GM18520 (cell line): ENCODE data around the gene RETREG2.

Experiments
- ATAC-seq: cut with Tn5 transposase; IDR thresholded peaks from one replicate; pipeline ENCODE4 v1.9.1; 2021; ENCODE audit not compliant: unreplicated experiment

The RETREG2 gene

DNA sequence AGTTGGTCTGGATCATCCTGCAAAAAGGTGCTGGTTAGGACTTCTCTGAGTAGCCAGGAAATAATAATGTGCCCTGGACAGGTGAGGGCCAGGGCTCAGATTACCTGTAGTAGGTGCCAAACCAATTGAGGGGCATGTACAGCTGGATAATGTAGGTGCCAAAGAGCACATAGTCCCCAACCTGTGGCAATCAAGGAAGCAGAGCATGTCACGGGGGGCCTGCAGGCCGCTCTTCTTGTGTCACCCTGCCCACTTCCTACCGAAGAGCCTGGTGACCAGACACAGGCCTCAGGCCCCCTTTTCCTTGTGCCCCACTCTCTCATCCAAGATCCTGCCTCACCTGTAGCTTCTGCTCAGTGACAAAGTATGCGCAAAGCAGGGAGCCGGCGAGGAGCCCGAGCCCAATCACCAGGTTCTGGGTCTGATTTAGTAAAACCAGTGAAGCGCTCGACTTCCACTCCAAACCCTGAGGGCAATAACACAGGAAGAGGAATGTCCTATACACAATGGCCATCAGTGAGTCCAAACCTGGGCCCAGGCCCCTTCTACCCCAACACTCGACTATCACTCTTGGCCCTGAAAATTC is 35.5 kb downstream of the RETREG2 start:
- ATAC-seq: no peak

DNA sequence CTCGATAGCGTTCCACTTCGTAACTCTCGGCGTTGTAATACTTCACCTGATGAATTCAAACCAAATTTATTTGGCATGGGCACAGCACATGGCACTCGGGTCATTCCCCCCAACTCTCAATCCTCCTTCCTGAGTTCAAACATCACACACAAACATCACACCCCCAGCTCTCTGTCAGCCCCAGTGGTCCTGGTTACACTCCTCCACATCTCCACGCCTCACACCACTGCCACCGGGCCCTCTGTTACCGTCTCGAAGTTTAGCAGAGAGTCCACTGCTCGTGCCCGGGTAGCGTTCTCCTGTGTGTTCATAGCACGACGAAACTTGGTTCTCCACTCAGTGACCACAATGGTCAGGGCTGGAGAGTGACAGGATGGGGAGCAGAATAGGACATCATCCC is 36.1 kb downstream of the RETREG2 start:
- no peak for ATAC-seq

DNA sequence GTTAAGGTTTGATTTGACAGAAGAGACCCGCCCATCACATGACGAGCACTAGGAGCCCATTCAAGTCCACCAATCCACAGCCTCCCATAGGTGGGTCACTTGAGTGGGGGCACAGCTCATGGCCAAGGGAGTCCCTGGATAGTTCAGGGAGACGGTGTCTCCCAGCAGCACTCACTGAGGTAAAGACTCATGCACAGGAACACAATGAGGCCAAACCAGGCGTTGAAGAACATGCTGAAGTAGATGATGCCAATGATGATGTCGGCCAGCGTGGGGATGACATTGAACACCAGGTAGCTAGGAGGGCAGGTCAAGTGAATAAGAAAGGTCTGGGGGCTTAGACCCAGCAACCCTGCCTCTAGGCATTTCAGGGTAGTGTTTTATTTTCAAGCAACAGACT is 36.7 kb downstream of the RETREG2 start:
- no peak for ATAC-seq

DNA sequence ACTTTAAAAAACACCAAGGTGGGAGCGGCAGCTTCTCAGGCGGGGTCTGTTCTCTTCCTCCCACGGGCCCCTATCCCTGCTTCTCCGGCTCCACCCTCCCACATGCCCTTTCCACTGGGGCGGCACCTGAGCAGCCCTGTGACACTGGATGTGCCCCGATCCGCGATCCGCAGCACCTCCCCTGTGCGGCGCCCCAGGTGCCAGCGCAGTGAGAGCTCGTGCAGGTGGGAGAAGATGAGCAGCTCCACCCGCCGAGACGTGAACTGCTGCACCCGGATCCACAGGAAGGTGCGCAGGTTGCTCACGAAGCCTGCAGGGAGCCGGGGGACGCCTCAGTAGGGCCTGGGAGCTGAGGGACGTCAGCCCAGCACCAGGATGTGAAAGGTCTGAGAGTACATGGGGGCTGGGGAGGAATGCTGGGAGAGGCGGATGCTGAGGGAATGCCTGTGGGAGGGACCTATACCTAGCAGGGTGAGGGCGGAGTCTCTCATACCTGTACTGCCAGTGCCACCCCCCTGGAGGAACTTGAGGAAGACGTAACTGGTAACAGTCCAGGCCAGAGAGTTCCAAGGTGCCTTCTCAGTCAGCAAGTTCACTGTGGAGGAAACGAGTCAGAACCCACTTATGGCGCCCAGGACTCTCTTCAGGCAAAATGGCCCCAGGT is 37.9 kb downstream of the RETREG2 start:
- ATAC-seq: no peak

DNA sequence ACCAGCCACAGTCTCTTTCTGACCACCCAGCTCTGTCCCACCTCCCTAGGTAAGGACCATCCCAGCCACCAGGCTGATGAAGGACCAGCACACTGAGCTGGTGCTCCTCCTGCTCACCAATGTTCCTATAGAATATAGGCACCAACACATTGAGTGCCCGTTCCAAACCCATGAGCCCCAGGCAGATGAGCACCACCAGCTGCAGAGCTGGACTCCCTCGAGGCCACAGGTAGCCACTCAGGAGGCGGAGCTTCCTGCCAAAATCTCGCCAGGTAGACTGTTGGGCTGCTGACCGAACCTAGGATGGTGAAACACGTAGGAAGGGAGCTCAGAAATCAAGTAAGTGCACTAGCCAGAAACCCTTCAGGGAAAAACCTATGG is 38.5 kb downstream of the RETREG2 start:
- no peak for ATAC-seq

DNA sequence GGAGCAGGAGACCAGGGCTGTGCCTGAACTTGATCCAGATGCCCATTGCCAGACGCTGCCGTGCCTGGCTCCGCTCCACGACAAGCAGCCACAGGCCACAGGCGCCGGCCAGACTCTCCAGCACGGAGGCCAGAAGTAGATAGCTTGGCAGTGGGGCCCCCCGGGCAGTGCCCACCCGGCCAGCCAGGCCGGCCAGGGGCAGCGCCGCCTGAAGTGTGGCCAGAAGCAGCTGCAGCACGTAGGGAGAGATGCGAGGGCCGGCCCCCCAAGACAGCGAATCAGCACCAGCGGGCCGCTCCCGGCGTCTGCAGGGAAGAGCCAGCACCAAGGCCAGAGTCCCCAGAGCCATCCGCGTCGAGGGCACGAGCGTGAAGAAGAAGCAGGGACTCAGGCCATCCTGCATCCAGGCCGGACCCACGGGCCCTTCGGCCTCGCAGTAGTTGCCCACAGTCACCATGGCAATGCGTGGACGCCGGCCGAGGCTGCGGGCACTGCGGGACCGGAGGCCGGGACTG is 40.2 kb downstream of the RETREG2 start:
- peak; percentile 11 for ATAC-seq

DNA sequence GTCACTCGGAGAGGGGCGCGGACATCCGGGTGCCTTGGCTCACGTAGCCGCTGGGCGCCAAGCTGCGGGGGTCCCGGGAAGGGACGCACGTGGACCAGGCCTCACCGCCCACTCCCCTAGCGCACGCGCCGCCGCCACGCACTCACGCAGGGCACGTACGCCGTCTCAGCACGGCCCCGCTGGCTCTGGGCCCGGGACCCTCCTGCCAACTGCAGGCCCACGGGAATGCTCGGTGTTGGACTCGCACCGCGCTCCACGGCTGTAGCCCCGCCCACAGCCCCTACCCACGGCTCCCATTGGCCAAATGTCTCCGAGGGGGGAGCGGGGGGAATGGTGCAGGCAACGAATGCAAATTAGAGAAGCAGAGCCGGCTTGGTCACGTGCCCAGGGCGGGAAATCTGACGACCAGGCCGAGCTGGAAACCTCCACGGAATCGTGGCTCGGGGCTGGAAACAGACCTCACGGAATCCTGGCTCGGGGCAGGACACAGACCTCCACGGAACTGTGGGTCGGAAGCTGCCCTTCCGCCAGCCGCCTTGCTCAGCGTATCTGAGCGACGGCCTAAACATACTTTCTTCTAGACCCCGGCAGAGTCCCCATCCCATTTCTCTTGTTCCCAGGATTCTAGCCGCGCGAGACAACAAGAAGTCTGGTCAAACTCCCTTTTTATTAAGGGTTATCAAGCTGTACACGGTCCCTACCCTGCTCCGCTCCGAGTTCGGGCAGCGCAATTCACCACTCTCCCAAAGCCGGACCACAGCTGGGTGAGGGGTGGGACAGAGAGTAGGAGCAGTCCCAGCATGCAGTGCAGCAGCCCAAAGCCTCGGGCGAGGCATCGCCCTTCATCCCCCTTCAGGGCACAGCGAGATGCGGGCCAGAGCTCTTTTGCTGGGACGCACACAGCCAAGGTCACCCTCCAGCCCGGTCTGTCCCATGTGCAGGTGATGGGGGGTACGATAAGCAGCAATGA is 40.9 kb downstream of the RETREG2 start, which contains the start of gene ABCB6:
Gene ABCB6, minus strand, starts transcription at position 227 of the 970 bp plus-strand sequence. CDS start 285 bp downstream, outside the sequence.
- ATAC-seq: peak; percentile 57

DNA sequence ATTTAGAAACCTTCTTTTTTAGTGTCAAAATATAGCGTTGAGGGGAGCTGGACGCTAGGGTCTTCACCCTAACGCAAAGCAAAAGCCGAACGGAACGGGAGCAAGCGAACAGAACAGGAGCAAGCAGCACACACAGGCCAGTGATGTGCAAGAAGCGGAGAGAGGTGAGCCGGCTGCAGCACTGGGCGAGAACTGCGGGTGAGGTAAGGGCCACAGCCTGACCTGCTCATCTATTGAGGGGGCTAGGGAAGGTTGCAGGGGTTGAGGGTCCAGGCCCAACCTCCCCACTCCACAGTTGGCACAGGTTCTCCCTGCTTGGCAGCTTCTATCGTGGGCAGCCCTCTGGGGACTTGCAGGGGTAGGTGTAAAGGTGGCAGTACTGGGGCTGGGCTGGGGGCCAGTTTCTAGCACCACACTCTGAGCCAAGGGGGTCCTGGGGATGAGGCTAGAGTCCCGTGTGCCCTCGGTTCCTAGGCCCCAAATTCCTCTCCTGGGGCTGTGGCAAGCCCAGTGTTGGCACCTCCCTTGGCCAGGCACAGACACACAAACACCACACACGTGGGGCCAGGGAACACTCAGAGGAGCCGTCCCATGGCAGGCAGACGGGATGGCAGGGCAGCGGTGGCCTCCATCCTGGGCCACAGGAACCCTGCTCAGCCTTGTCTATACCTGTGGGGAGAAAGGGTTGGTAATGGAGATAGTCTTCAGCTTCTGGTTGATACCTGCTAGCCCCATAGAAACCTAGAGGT is 41.9 kb downstream of the RETREG2 start:
- ATAC-seq: no peak

DNA sequence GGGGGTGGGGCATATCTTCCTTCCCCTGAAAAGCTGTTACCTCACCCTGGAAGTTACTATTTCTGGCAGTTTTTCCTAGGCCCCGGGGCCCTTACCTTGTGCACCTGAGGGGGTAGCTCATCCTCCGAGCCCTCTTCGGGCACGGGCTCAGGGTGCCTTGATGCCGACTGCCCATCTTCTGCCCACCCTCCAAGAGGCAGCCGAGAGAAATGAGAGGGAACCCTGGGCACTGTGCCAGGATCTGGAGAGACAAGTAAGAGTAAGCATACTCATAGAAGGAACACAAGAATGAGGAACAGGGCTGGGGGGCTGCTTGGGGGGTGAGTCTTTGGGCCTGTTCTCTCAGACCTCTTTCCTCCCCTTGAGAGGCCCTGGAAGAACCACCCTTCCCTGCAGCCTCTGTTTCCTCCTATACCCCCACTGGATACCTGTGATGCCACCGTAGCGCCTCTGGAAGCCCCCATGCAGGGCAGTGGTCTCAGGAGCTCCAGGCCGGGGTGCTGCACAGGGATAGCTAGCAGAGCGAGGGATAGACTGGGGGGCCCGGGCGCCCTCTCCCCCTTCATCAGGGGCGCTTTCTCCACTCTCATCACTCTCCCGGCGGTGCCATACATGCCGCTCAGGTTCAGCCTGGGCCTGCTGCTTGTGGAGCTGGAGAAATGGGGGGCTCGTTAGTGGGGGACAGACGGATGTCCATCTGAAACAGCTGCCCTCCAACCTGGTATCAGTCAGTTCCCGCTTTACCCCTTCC is 42.8 kb downstream of the RETREG2 start:
- no peak for ATAC-seq

DNA sequence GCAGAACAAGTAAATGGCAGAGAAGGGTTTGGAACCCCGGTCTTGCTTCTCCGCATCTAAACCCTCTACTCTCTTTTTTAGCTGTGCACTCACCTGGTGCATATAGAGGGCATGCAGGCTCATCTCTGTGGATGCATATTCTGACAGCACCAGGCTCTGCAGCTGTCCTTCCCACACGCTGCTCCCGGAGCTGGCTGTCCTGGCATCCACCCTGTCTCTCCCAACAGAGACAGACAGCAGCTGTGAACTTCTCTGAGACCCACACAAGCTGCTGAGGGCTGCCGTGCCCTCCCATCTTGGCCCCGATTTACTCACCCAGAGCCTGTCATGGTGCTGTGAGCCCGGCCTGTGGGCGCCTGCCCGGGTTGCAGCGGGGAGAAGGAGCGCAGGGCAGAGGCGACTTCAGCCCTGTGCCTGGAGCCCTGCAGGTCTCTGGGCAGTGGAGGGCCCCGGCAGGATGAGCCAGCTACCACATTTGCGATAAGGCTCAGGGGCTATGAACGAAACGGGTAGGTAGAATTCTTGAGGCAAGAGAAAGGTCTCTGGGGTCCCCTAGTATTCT is 44.0 kb downstream of the RETREG2 start:
- no peak for ATAC-seq

DNA sequence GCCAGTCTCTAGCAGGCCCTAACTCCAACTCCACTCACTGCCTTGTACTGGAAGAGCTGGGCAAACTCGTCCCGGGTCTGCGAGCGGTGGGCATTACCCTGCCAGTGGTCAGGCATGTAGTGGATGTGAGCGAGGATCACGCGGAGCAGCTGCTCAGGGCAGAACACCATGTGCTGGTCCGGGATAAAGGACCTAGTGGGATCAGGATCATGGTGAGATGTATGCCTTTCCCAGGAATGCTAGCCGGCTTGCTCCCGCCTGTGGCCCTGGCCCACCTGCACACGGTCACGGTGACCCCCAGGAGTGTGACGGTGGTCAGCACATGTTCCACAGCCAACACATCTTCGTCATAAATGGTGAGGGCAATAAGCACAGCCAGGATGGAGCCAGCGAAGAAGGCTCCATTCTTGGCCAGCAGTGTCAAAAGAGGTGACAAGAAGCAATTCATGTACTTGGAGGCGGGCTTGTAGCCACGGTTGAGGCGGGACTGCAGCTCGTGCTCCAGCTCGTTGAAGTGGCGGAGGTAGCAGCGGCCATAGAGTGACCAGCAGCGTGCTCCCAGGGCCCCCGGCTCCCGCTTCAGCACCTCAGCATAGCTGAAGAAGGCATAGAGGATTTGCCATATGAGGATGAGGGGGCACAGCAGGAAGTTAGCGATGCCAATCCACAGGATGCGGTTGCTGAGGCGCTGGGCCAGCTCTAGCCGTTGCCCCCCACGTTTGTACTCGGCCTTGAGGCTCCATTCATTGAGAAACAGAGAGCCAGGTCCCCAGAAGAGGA is 45.9 kb downstream of the RETREG2 start:
- no peak for ATAC-seq

DNA sequence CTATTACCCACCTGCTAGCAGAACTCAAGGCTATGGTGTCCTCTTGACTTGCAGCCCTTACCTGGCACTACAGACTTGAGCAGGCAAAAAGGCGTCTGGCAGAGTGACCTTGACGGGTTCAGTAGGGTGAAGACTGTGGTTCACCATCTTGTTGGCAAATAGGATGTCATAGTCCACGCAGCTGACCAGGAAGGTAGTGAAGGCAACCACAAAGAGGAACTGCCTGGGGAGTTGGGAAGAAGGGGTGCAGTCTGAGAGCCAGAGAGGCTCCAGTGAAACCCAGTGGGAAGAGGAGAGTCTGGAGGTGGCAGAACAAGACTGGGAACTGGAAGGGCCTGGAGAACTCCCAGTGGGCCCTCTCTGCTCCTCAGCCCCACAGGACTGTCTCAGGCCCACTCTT is 47.3 kb downstream of the RETREG2 start:
- no peak for ATAC-seq

DNA sequence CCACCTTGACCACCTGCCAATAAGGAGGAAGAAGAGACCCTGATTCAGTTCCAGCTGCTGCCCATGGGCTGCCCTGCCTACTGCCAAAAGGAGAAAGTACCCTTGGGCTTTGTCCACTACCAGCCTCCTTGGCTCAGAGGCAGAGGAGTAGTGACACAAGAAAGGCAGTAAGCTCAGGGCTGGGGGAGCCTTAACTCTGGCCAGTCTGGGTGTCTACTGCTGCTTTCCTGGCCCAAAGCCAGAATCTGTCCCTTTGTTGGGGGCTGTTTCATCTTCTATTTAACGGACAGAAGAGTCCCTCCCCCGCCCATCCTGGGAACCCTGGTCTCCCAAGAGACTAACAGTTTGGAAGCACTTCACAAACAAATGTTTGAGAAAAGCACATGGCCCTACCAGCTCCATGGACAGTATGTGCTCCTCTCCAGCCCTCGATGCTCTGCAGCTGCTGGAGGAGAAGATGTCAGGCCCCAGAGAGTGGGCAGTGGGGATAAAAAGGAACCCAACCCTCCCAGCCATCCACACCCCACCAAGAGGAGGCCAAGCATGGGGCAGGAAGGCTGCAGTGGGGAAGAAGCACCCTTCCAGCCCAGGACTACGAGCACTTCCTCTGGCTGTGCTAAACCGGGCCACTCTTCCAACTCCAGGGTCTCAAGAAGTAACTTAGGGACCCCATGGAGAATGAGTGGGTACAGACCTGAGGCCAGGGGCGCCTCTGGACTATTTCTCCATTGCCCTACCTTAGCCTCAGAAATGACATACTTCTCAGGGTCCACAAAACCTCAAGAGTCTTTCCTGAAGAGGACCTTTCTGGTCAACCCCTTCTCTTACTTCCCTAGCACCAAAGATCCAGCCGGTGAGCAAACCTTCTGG is 50.2 kb downstream of the RETREG2 start:
- no peak for ATAC-seq

DNA sequence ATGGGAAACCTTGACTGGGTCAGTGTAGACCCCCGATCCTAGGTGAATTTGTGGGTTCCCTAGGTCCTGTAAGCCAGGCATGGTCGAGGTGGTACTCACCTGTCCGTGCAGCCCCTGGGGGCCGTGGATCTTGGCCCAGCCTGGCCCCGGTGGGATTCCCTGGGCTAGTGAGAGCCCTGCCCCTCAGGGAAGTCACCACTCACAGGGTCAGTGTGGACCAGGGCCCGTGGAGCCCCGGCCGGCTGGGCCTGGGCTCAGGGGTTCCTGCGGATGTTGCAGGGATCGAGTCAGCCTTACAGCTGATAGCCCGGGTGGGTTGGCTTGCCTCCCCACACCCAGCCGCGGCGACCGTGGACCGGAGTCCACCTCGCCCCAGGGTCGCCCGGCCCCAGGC is 50.8 kb downstream of the RETREG2 start:
- no peak for ATAC-seq

DNA sequence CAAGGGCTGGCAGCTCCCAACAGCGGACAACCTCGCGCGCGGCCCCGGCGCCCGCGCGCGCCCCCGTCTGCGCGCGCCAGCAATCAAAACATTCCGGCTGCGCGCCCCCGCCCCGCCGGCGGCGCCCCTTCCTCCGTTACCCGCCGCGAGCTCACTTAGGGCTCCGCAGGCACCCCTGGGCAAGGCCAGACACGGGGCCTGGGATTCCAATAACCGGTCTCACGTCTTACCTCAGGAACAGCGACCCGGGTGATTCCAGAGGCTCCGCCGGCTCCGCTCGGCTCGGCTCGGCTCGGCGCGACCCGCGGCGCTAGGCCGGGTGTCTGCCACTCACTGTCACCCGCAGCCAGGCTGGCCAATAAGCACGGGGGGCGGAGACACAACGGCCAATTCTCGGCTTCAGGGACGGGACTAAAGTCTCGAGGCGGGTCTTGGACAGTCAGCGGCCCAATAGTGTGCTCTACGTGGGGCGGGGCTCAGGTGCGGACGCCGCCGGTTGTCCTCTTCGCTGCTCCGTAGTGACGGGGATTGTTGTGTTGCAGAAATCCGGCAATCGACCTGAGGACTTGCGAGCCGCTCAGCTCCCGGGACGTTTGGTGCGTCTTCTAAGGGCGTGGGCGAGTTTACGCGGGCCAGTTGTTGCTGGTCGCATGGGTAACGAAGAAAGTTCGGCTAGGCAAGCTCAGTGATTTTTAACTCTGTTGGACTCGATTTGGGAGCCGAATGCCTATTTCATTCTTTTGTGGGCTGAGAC is 51.4 kb downstream of the RETREG2 start, which contains the start of the genes ANKZF1 and ATG9A:
Gene ANKZF1, plus strand, starts transcription at position 502 of the 754 bp plus-strand sequence. CDS start 452 bp downstream, outside the sequence.
Gene ATG9A, minus strand, starts transcription at position 332 of the 754 bp plus-strand sequence. CDS start 1,612 bp downstream, outside the sequence.
- ATAC-seq: peak; percentile 90

DNA sequence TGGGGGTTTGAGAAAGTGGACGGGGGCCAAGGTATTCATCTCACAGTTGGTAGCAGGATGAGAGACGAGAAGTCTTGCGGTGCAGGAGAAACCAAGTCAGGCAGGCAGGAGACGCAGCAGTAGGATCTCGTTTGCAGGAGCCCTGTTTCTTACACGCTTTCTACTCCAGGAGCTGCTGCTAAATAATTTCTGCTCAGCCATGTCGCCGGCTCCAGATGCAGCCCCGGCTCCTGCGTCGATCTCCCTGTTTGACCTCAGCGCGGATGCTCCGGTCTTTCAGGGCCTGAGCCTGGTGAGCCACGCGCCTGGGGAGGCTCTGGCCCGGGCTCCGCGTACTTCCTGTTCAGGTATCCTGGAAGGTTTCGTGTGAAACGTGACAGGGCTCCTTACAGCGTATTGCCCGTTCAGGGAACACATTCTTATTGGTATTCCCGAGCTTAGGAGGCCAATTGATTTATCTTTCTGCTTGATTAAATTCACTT is 52.0 kb downstream of the RETREG2 start:
- ATAC-seq: no peak

DNA sequence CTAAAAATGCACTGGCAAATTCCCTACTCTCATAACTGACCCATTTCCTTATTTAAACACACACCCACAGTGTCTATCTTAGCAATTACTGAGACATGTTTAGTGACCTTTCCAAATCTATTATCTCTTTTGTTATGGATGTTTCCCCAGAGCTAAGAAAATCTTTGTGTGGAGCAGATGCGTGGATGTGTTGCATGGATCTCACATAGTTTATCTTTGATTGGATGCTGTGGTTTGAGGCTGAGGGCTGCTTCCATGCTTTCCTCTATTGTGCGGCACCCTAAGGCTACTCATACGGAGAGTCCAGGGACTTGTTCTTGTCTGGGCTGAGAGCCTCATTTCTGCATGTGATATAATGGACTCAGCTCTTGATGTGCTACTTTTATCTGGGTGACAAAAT is 56.3 kb downstream of the RETREG2 start:
- no peak for ATAC-seq
